ENCODE results near the gene TARBP1.

Gene TARBP1

DNA sequence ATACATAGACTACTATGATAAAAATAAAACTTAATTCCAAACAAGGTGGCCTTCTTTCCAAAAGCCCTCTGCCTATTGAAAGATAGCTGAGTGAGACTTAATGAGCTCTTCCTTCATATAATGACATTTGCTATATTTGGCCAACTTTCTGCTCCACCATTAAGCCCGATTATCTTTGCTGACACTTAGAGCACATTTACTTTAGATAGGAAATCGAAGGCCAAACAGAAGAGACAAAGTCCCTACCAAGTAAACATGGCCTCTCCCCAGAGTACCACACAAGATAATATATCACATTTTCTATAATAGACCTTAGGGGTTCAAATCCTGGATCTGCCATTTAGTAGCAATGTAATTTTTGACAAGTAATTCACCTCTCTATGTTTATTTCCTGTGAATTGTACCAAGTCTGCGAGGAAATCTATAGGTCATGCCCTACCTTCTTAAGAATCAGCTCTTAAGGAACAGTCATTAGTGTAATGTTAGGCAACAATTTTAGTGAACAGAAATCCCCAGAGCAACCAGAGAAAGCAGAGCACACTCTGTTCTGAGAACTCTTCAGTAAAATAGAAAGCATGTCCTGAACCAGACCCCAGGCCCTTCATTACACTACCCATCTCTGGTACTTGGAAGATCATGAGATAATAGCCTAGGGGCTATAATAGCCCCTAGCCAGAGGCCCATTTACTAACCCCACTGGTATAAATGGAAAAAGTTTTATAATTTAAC lies 123.0 kb downstream of the TARBP1 start:
- DNase-seq (ENCODE audit: low read depth in 3 of 3, low spot score in 1 of 3): no peak

DNA sequence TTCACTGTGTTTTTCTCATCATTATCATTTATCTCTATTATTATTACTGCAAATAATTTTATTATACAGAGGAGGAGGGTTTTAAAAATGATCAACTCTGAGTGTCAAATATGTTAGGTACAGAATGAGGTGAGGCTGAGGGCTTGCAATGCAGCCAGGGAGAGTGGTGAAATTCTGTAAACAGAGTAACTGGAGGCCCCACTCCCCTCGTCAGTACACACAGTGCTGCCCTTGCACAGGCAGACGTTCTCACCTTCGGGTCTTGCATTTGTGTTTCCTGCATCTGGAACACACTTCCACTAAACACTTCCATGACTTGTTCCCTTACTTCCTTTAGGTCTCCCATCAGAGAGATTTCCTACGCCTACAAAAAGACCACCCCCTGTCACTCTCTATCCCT lies 130.0 kb downstream of the TARBP1 start:
- DNase-seq (ENCODE audit: low read depth in 3 of 3, low spot score in 1 of 3): no peak

DNA sequence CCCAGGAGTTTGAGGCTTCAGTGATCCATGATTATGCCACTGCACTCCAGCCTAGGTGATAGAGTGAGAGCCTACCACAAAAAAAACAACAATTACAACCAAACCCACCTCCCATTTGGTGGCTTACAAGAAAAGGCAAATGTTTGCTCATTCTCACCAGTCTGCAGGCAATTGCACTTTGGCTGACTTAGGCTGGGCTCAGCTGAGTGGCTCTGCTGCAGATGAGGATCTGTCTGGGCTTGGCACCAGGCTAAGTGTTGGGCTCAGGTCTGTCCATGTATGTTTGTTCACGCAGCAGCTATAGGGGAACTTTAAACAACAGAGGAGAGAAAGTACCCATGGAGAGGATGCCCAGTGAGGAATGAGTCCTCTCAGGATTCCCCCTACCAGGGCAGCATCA lies 133.7 kb downstream of the TARBP1 start:
- no peak for DNase-seq (ENCODE audit: low read depth in 3 of 3, low spot score in 1 of 3)

- no peak for DNase-seq (ENCODE audit: low read depth in 3 of 3, low spot score in 1 of 3)
Measured at GRCh38 chr1:234342774-234343173, 136.2 kb downstream of the TARBP1 start.
